GM15510 (cell line): Measurements from ENCODE around the gene CDV3.

Experiments
- POLR2A ChIP-seq: IDR thresholded peaks from 3 replicates; pipeline ENCODE4 v1.6.1; 2011; ENCODE audit warnings: borderline replicate concordance; ENCODE audit not compliant: insufficient read length; ENCODE audit errors: extremely low read depth

Gene CDV3

DNA sequence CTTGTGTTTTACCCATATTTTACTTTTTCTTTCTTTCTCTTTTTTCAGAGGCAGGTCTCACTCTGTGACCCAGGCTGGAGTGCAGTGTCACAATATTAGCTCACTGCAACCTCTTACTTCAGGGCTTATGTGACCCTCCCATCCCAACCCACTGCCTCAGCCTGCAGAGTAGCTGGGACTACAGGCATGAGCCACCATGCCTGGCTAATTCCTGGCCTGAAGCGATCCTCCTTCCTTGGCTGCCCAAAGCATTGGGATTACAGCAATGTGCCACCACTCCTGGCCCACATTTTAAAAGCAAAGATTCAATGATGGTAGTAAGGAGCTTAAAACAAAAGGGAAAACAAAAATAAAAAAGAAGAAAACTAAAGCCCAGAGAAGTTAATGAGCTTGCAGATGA lies 11.1 kb upstream of the CDV3 start:
- no peak for TF ChIP-seq POLR2A

DNA sequence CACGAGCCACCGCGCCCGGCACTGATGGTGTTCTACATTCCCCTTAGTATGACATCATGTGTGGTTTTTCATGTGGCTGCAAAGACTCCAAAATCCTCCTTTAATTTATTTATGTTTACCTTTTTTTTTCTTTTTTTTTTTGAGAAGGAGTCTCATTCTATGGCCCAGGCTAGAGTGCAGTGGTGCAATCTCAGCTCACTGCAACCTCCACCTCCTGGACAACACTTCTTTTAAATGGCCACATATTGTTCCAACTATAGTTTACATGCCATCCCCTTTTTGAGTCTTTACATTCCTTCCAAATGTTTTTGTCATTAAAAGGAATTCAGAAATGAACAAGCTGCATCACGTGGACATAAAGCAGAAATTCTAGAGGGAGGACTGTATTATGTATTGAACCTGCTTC lies 10.3 kb upstream of the CDV3 start:
- TF ChIP-seq POLR2A = no peak

DNA sequence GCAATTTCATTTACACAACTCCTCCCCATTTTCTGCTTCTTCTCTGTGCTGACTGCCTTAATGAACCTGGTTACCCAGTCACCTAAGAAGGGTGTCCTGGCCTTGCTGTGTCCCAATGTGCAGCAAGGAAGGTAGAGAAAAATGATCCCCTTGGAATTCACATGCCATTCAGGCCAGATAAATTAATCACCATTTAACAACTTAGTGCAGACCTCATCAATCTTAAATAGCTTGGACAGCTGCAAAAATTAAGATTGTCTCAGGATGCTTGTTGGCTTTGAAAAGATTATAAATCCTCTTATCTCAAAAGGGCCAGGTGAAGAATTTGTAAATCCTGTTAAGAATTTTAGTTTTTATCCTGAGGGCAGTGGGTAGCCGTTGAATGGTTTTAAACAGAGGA lies 9.7 kb upstream of the CDV3 start:
- TF ChIP-seq POLR2A = no peak

DNA sequence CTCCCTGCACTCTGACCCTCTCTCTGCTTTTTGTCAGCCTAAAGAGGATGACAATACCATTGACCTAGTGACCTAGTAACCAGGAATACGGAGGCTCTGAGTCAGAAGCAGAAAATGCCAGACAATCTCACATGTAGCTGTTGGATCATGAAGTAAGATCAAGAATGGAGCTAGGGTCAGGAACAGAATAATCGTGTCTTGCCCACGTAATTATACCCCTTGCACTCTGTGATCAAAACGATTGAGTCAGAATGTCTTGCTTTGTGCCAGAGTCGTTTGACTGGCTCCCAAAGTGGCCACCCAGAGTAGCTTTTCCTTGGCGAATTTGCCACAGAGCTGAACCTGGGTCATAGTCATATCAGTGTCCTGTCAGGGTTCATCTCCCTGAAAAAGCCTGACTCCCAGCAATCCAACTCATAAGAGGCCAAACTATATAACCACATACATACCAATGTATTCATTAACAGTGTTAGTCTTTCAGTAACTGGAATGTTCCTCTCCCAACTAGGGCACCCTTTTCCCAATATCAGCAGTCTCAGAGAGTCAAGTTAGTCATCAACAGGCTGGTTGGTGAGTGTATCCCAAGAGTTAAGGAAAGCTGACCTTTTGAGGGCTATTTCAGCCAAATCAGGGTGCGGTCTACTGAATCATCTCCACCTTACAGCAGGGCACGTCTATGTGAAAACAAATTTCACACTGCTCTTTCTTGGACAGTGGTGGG lies 5.0 kb upstream of the CDV3 start:
- no peak for TF ChIP-seq POLR2A

DNA sequence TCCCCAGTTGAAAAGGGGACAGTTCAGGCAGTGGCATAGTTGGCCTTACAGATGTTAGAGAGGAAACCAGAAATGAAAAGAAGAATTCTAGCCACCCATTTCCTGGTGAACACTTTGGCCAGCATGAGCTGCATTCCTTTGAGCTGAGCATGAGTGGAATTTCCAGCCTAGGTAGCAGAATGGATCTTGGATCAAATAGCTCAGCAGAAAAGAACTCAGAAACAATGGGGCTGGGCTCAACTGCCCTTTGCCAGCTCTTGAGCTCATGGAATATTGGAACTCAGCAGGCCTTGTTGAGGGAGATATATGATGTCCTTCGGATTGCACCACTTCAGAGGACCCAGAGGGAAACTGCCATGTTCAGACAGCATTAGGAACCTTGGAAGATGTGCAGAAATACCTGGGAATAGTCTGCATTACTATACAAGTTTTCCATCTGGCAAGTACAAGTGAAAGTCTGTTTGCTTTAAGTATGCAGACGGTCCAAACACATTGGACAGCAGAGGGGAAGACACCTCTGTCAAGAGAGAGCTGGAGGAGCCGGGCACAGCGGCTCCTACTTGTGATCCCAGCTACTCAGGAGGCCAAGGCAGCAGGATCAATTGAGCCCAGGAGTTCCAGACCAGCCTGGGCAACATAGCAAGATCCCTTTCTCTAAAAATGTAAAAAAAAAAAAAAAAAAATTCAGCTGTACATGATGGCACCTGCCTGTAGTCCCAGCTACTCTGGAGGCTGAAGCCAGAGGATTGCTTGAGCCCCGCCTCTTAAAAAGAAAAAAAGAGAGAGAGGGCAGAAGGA lies 3.1 kb upstream of the CDV3 start:
- no peak for TF ChIP-seq POLR2A

DNA sequence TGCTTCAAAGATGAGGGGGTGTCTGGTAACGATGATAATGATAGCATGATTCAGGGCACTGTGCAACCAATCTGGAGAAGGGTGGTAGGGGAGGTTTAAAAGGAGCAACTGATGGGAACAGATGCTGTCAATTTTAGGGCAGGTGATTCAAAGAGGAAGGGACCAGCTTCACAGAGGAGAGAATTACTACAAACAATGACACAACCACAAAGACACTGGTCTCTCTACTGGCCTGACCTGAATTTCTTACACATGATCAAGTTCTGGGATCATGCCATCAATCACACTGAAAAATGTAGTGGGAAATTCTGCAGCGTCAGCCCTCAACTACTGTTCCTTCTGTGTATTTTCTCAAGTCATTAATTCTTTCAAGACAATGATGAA lies 2.6 kb upstream of the CDV3 start:
- TF ChIP-seq POLR2A = no peak

DNA sequence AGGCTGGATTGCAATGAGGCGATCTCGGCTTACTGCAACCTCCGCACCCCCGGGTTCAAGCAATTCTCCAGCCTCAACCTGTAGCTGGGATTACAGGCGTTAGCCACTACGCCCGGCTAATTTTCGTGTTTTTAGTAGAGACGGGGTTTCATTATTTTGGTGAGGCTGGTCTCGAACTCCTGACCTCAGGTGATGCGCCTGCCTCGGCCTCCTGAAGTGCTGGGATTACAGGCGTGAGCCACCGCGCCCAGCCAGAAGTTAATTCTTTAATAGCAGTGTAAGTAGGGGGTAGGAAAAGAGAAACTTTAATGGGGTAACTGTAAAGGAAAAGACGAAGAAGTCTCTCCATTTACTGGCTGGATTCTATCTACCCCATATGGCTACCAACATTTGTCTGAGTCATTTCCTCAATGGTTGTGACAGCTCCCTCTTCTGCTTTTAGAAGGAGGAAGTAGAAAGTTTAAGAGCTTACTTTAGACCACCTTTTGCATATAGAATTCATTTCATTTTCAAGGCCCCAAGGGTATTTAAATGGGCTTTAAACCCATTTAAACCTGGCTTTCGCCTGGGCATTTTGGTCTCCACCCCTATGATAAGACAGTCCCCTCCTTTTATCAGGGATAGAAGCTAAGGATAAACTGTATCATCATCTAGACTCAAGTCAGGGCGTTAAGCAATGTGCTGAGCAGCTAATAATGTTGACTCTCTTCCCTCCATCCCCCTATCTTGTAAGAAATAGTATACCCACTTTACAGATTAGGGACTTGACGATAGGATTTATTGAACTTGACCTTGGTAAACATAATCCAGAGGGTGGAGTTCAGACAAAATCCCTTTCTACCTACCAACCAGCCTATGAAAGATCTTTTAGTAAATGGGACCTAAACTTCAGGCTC lies 1.1 kb upstream of the CDV3 start:
- no peak for TF ChIP-seq POLR2A

DNA sequence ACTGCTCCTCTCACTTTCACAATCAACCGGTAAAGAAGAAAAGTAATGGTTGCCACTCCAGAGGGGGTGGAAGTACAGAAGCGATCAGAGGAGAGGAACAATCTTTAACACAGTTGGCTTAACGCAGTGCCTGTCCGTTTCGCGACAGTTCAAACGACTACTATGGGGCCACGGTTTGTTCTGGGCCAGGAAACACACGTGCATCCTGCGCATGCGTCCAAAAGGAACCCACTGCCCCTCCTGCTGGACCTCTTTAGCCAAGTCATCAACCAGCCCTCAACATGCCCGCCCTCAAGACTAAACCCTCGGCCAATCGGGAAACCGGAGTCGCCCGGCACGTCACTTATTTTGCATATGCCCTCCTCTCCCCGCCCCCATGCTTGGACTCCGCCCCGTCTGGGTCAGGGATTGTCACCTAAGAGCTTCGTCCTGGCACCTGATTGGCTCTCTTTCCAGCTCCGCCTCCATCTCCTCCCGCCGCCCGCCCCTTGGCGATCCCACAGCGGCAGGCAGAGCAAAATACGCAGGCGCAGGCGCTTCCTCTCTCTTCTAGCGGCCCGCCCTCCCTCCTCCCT lies 345 bp upstream of the CDV3 start:
- peak; percentile 76 for TF ChIP-seq POLR2A

DNA sequence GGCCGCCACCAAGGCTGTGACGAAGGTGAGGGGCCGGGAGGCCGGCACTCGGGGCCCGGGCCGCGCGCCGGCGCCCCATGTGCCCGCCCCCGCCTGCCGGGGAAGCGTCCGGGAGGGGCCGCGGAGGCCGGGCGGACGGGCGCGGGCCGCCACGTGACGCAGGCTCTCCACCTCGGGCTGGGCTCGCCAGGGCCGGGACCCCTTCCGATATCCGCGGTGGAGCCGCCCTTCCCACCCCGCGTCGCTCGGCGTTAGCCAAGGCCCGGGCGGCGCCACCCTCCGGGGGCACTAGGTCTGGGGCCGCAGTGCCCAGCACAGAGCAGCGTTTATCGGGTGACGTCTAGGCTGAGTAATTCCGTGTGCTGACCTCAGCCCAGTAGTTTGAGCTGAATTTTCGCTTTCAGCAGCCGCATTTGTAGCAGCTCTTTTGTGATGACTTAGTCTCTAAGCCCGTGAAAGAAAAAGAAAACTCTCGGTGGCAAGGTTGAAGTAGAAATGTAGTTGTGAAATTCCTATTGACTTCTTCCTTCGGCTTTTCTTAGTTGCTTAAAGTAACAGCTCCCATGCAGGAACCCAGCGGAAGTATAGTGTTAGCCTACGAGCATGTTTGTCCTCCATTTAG lies 885 bp downstream of the CDV3 start:
- TF ChIP-seq POLR2A = peak; percentile 66

DNA sequence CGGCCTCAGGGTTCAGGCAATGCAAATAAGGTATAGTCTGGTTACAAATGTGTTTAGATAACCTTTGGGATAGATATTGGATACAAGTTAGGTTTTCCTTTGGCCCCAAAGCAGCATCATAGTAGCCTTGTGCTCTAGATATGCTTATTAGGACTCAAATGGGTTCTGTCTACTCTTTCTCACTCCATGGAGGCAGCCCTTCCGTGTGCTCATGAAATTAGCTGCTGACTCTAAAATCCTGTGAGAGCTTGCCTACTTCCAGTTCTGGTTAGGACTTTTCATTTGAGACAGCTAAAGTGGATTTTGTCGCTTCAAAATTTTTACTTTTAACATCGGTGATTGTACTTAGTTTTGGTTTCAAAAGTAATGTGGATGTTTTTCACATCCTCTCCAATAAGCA lies 1.6 kb downstream of the CDV3 start:
- no peak for TF ChIP-seq POLR2A

DNA sequence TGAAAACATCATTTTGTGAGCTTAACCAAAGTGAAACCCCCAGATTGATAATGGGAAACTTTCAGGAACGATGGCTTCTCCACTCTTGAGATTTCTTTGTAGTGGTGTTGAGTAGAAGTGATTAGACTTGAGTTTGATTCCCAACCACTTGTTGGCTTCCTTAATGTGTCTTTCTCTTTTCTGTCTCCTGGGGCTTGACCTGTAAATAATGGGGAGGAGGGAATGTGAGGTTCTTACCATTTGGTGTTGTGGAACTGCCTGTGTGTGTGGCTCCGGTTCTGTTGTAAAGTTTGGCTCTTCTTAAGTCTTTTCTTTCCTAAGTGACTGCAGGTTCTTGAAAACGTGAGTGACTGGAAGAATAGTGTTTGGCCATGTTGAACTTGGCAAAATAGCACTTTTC lies 2.7 kb downstream of the CDV3 start:
- no peak for TF ChIP-seq POLR2A

DNA sequence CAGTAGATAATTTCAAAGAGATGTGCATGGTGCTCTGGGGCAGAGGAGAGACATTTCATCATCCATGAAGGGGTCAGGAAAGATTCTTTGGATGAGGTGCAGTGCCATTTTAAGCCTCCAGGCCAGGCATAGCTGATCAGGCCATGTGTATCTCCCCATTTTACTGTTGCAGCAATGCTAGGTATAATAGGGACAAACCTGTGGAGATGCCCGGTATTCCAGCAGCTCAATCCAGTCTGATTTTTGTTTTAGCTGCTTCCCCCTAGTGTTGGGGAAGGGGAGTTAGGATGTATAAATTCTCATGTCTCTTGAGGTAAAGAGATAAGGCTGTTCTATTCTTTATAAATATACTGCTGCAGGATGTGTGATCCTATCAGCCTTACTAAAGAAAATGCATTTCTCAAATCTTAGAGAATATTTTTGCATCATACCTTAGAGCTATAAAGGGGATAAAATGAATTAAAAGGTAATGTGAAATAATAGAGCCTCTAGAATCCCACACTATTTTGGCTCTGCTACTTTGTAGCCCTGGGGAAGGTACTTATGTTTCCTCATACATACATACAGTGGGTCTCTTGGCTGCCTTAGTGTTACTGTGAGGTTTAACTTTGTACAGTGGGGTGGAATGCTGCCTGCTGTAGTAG lies 5.2 kb downstream of the CDV3 start:
- no peak for TF ChIP-seq POLR2A

DNA sequence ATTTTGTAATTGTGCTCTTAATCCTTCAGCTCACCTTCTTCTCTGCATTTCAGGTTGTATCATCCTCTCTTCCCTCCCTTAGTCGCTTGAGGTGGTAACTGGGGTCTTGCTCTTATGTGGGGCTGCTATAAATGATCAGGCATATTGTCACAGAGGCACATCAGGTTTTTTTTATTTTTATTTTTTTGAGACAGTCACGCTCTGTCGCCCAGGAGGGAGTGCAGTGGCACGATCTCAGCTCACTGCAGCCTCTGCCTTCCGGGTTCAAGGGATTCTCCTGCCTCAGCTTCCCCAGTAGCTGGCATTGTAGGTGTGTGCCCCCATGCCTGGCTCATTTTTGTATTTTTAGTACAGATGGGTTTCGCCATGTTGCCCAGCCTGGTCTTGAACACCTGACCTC lies 9.9 kb downstream of the CDV3 start:
- TF ChIP-seq POLR2A = no peak

DNA sequence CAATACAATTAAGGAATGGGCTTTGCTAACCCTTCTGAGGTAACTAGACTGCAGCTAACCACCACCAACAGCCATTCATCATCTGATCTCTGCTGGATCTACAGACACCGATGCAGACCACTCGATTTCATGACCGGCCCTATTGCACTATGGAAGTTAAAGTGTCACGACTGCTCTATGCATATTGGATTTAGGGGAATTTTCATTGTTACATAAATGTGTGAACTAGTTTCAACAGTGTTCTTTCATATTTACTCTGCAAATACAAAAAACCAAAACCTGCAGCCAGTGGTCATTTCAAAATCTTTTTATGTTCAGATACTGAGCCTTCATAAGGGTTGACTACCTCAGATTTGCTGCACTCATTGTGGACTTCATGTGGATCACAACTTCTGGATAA lies 14.5 kb downstream of the CDV3 start:
- no peak for TF ChIP-seq POLR2A
